GM10266 (cell line): ENCODE results near the gene CA10.

Experiments
- DNase-seq: peaks from one replicate; pipeline ENCODE4 v3.0.0; 2012; ENCODE audit errors: extremely low spot score
- CTCF ChIP-seq: IDR thresholded peaks from 2 replicates; pipeline ENCODE4 v1.5.1; 2012; ENCODE audit warnings: mild to moderate bottlenecking, low read depth; ENCODE audit not compliant: control insufficient read depth, insufficient read depth; ENCODE audit errors: missing control alignments

CA10 gene

GRCh38 chr17:52170963-52171572 lies 12.6 kb upstream of the CA10 start:
- peak; percentile 42 for TF ChIP-seq CTCF
- DNase-seq: peak; percentile 26

- no peak for DNase-seq
- TF ChIP-seq CTCF: no peak
These were observed 1.6 kb upstream of the CA10 start for GRCh38 chr17:52160136-52160567.

GRCh38 chr17:52159246-52160135 lies 977 bp upstream of the CA10 start:
- TF ChIP-seq CTCF: no peak

GRCh38 chr17:52157603-52158449 lies 688 bp downstream of the CA10 start:
- no peak for DNase-seq

More at GRCh38 chr17:52159246-52160135, 977 bp upstream of the CA10 start:
- DNase-seq: peak; percentile 14

GRCh38 chr17:52156576-52157570 lies 1.6 kb downstream of the CA10 start:
- TF ChIP-seq CTCF: no peak
- peak; percentile 18 for DNase-seq

More at GRCh38 chr17:52157603-52158449, 688 bp downstream of the CA10 start:
- TF ChIP-seq CTCF: no peak

- DNase-seq: no peak
These were observed 3.2 kb downstream of the CA10 start for GRCh38 chr17:52155301-52155700.

More at GRCh38 chr17:52155301-52155700, 3.2 kb downstream of the CA10 start:
- TF ChIP-seq CTCF: no peak
